GM19099 (cell line): ENCODE measurements around the gene FNDC11.

Source experiments
- POLR2A ChIP-seq: IDR thresholded peaks from 3 replicates; pipeline ENCODE4 v1.6.1; 2011; ENCODE audit warnings: low read depth; ENCODE audit not compliant: insufficient read length; ENCODE audit errors: extremely low read depth

Gene FNDC11

GRCh38 chr20:63564036-63564810, 10.3 kb downstream of the FNDC11 start:
- no peak for TF ChIP-seq POLR2A

DNA sequence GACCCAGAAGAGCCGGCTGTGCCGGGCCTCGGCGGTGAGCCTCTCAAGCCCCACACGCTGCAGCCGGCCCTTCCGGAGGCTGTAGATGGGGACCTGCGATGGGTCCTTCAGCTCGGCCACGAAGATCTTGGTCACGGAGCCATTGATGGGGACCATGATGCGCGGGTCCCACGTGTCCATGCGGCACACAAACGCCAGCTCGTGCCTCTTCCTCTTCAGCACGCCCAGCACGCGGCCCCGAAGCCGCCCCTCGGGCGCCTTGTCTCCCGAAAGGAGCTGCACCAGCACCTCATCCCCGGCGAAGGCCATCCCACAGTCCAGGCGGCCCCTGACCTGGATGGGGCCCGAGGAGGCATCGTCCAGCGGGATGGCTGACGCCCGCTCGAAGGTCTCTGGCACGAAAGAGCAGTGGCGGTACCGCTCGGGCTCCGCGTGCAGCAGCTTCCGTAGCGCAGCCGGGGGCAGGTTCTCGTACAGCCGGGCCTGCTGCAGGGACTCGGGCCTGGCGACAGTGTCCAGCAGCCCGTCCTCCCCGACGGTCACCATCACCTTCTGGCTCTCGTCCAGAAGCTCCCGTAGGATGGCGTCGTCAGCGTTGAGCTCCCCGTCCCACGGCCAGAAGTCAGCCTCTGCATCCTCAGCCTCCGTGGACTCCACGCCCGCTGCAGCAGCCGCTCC, 11.2 kb downstream of the FNDC11 start:
- no peak for TF ChIP-seq POLR2A

DNA sequence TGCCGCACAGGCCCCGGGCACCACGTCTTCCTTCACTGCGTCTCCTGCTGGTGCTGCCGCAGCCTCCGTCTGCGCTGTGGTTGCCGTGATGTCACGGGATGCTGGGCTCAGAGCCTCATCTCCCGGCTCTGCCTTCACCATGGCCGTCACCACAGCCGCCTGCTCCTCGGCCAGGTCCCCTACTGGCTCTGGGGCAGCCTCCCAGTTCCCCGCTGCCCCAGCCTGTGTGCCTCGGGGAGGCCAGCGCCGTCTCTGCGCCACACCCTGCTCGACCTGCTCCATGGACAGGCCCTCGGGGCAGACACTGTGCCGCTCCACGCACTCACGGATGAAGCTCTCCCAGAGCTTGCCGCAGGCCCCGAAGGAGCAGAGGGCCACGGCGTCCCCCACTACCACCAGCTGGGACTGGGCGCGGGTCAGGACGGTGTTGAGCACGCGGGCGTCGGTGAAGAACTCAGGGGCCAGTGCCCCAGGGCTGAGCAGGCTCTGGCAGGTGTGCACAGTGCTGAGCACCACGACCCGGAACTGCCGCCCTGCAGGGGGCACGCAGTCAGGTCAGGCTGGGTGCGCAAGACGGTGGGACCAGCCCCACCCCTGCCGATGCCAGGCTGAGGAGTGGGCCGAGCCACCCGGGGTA, 11.9 kb downstream of the FNDC11 start:
- no peak for TF ChIP-seq POLR2A

DNA sequence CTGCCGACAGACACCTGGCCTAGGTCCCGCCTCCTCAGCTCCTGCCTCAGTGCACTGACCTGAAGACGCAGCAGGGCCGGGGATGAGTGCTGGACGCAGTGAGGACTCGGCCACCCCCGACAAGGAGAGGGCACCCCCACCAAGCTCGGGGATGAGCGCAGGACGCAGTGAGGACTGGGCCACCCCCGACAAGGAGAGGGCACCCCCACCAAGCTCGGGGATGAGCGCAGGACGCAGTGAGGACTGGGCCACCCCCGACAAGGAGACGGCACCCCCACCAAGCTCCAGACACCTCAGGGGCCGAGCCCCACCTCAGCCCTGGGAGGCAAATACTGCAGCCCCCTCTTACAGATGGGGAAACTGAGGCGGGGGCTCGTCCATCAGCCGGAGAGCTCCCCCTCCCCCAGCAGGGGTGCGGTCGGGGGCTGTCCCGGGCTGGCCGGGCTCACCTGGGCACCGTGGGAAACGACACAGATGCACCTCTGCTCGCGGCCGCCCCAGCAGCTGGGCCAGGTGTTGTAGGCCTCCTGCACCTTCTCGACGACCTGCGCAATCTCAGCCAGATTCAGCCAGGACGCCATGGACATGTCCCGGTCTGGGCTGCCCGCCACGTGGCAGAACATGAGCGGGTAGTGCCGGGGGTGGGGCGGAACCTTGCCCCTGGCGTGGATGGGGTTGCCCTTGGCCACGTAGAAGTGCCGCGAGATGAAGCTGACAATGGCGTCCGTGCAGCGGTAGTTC, 12.6 kb downstream of the FNDC11 start:
- TF ChIP-seq POLR2A, result no peak

- no peak for TF ChIP-seq POLR2A
Measured at GRCh38 chr20:63567136-63567385, 13.1 kb downstream of the FNDC11 start.

- TF ChIP-seq POLR2A, result no peak
Measured at GRCh38 chr20:63567386-63568169, 13.6 kb downstream of the FNDC11 start.

DNA sequence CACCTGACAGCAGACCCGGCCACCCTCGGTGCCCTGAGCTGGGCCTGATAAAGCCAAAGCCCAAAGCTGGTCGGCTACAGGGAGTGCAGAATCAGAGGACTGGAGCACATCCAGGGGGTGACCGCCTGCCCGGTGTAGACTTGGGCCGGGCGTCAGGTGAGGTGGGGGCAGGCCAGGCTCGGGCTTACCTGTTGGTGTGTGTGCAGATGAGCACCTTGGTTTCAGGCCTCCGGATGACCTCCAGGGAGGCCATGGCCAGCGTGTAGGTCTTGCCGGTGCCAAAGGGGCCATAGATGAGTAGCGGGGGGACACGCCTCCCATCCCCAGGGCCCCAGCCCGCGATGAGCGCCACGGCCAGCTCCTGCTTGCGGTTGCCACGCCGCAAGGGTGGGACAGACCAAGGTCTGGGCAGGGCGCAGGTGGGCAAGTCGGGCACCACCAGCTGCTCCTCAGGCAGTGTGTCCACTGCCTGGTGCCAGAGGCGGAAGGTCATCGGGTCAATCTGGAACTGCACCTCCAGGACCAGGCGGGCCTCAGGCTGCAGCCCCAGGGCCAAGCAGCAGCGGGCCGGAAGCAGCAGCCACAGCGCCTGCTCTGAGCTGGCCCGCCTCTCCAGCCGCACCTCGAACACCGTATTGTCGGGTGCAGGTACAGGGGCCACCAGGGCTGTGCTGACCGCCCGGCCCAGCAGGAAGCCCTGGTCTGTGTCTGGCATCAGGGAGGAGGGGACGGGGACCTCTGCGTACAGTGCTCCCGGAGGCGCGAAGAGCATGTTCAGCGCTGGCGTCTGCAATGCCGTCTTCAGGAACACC, 14.4 kb downstream of the FNDC11 start:
- TF ChIP-seq POLR2A, result no peak

GRCh38 chr20:63568986-63569949, 15.3 kb downstream of the FNDC11 start:
- no peak for TF ChIP-seq POLR2A

DNA sequence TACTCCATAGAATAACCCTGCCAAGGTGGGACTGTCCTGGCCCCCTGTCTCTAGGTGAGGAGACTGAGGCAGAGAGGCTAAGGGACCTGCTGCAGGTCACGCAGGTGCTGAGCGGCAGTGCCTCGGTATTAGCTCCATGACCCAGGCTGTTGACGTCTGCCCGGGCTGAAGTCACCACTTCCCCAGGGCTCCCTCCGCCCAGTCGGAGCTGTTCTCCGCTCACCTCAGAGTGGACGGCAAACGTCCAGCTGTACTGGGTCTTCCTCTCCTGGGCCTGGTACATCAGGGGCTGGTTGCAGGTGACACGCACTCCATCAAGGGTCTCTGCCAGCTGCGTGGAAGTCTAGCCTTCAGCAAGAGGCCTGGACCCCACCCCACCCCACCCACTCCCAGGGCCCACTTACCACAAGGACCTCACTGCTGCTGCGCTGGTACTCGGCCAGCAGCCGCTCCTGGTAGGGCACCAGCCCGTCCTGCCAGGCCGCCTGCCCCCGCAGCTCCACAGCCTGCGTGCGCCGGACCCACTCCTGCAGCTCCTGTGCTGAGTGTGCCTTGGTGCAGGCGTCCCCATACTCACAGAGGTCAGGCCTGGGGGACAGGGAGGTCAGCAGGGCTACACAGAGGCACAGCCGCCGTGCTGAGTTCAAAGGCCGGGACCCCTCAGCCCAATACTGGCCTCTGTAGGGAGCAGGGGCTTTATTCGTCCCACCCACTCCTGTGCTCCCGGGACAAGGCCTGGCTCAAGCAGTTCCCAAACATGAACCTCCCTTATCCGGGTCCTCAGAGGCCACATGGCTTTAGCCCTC, 16.5 kb downstream of the FNDC11 start:
- no peak for TF ChIP-seq POLR2A

DNA sequence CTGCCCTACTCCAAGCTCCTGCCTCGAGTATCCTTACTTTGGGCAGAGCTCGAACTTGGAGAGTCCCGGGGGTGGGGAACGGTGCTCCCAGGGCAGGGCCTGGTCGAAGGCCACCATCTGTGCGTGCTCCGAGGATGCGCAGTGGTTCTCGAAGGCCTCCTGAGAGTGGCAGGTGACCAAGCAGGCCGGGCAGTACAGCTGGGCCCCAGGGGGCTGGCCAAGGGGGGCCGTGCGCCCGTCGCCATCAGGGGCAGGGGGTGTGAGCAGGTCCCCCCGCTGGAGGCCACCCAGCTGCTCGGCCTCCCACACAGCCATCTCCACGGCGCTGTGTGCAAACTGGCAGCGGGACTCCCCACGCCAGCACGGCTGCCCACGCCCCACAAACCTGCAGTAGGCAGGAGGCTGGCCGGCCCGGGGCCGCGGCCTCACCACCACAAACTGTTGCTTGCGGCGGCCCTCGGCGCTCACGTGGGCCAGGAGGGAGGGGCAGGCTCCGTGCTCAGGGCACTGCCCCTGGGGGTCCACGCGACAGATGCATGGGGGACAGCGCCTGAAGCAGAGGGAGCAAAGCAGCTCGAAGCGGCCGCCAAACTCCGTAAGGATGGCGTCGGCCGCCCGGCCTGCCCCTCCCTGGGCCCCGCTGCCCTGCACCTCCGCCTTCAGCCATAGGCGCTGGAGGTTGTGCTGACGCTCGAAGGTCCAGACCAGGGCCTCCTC, 18.3 kb downstream of the FNDC11 start:
- no peak for TF ChIP-seq POLR2A

- TF ChIP-seq POLR2A, result no peak
Measured at GRCh38 chr20:63572788-63573646, 19.1 kb downstream of the FNDC11 start.
